HEK293 (cell line): Measurements from ENCODE around the gene C8G.

ENCODE experiments used
- EGR2 ChIP-seq: fragments of 450-650 bp; formaldehyde crosslinking; IDR thresholded peaks from 2 replicates; pipeline ENCODE4 v1.5.1; 2016; ENCODE audit warnings: low read depth, missing biosample characterization, missing genetic modification characterization
- GLI4 ChIP-seq: fragments of 450-650 bp; formaldehyde crosslinking; IDR thresholded peaks from 2 replicates; pipeline ENCODE4 v1.5.1; 2016; ENCODE audit warnings: missing biosample characterization, missing genetic modification characterization
- KLF10 ChIP-seq: fragments of 450-650 bp; IDR thresholded peaks from 2 replicates; pipeline ENCODE4 v1.5.1; 2018; ENCODE audit warnings: missing biosample characterization, mild to moderate bottlenecking, missing genetic modification characterization
- OSR2 ChIP-seq: fragments of 450-650 bp; formaldehyde crosslinking; IDR thresholded peaks from 2 replicates; pipeline ENCODE4 v1.5.1; 2016; ENCODE audit warnings: missing biosample characterization, missing genetic modification characterization
- OVOL3 ChIP-seq: fragments of 450-650 bp; formaldehyde crosslinking; IDR thresholded peaks from 2 replicates; pipeline ENCODE4 v1.5.1; 2016; ENCODE audit warnings: missing biosample characterization, missing genetic modification characterization
- ZNF114 ChIP-seq: fragments of 450-650 bp; formaldehyde crosslinking; IDR thresholded peaks from 2 replicates; pipeline ENCODE4 v1.5.0; 2017; ENCODE audit warnings: missing biosample characterization, missing genetic modification characterization
- ZNF132 ChIP-seq: fragments of 450-650 bp; formaldehyde crosslinking; IDR thresholded peaks from 2 replicates; pipeline ENCODE4 v1.5.1; 2017; ENCODE audit warnings: missing biosample characterization, missing genetic modification characterization, borderline replicate concordance
- ZNF16 ChIP-seq: fragments of 450-650 bp; formaldehyde crosslinking; IDR thresholded peaks from 2 replicates; pipeline ENCODE4 v1.5.1; 2016; ENCODE audit warnings: low read depth, missing biosample characterization, missing genetic modification characterization
- ZNF174 ChIP-seq: fragments of 450-650 bp; formaldehyde crosslinking; IDR thresholded peaks from 2 replicates; pipeline ENCODE4 v1.5.0; 2017; ENCODE audit warnings: missing biosample characterization, mild to moderate bottlenecking, missing genetic modification characterization
- ZNF266 ChIP-seq: fragments of 450-650 bp; formaldehyde crosslinking; IDR thresholded peaks from 2 replicates; pipeline ENCODE4 v1.5.1; 2016; ENCODE audit warnings: missing biosample characterization, missing genetic modification characterization, low read depth
- ZNF274 ChIP-seq, 2 experiments: fragments of 200-500 bp in 1 of 2; fragments of 450-650 bp in 1 of 2; sonication (Bioruptor generic) in 1 of 2; formaldehyde crosslinking in 1 of 2; IDR thresholded peaks; 2 replicates each; pipeline versions ENCODE4 v1.5.1 to v1.6.1; 2014 to 2016; ENCODE audit warnings: borderline replicate concordance in 1 of 2, inconsistent platforms in 1 of 2, low read length in 1 of 2, missing biosample characterization in 1 of 2, missing genetic modification characterization in 1 of 2
- ZNF324 ChIP-seq: fragments of 450-650 bp; formaldehyde crosslinking; IDR thresholded peaks from 2 replicates; pipeline ENCODE4 v1.5.1; 2016; ENCODE audit warnings: missing biosample characterization, missing genetic modification characterization
- ZNF394 ChIP-seq: fragments of 450-650 bp; formaldehyde crosslinking; IDR thresholded peaks from 2 replicates; pipeline ENCODE4 v1.5.1; 2016; ENCODE audit warnings: missing biosample characterization, missing genetic modification characterization, mild to moderate bottlenecking, moderate library complexity, borderline replicate concordance
- ZNF501 ChIP-seq: fragments of 450-650 bp; formaldehyde crosslinking; IDR thresholded peaks from 2 replicates; pipeline ENCODE4 v1.5.1; 2016; ENCODE audit warnings: missing biosample characterization, missing genetic modification characterization
- ZNF514 ChIP-seq: fragments of 450-650 bp; formaldehyde crosslinking; IDR thresholded peaks from 2 replicates; pipeline ENCODE4 v1.5.1; 2016; ENCODE audit warnings: missing biosample characterization, missing genetic modification characterization
- ZXDB ChIP-seq: fragments of 450-650 bp; formaldehyde crosslinking; IDR thresholded peaks from 2 replicates; pipeline ENCODE4 v1.5.1; 2016; ENCODE audit warnings: missing biosample characterization, missing genetic modification characterization
- TF ChIP-seq, protein P1 (sequence below): fragments of 450-650 bp; formaldehyde crosslinking; IDR thresholded peaks from 2 replicates; pipeline ENCODE4 v1.5.1; 2017; ENCODE audit warnings: missing biosample characterization, missing genetic modification characterization
- TF ChIP-seq, protein P2 (sequence below): fragments of 450-650 bp; formaldehyde crosslinking; IDR thresholded peaks from 2 replicates; pipeline ENCODE4 v1.5.1; 2016; ENCODE audit warnings: missing biosample characterization, missing genetic modification characterization
- TF ChIP-seq, protein P3 (sequence below): sonication (generic); formaldehyde crosslinking; IDR thresholded peaks from 2 replicates; pipeline ENCODE4 v1.8.1; 2022; ENCODE audit warnings: mild to moderate bottlenecking, moderate library complexity, missing genetic modification reagents
- TF ChIP-seq, protein P4 (sequence below): fragments of 450-650 bp; formaldehyde crosslinking; IDR thresholded peaks from 2 replicates; pipeline ENCODE4 v1.5.1; 2016; ENCODE audit warnings: missing biosample characterization, missing genetic modification characterization, borderline replicate concordance
- TF ChIP-seq, protein P5 (sequence below): fragments of 450-650 bp; formaldehyde crosslinking; IDR thresholded peaks from 2 replicates; pipeline ENCODE4 v1.5.1; 2016; ENCODE audit warnings: missing biosample characterization, missing genetic modification characterization
- TF ChIP-seq, protein P6 (sequence below): fragments of 450-650 bp; formaldehyde crosslinking; IDR thresholded peaks from 2 replicates; pipeline ENCODE4 v1.5.1; 2016; ENCODE audit warnings: missing biosample characterization, missing genetic modification characterization

The C8G gene

DNA sequence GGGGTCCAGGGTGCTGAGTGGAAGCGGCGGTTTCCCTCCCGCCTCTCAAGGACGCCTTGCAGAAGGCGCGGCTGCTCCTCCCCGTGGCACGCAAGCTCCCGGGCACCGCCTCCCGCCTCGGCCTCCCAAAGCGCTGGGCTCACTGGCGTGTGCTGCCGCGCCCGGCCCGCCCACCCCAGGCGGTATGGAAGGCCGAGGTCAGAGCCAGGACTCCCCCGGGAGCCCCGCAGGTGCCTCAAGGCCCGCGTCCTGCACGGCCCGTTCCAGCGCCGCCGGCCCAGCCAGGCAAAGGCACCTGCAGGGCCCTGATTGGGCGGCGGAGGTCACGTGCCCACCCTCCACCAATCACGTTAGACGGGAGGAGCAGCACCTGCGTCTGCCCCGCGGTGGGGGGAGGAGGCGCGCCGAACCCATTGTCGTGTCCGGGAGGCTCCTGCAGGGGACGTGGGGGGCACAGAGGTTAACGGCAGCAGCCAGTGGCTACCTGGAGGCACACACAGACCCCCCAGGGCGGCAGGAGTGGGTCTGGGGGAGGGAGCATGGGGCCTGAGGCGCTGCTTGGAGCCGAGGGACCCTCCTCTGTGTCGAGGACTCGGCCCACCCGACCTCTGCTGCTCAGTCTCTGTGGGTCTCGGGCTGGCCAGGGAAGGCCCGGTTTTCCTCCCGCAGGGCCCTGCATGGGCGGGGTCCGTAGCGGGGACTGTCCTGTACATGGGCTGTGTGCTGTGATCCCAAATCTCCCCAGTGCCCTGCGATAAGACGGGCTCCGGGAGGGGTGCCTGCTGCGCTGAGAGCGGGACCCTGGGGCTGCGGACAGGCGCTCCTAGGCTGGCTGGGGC lies 5.0 kb downstream of the C8G start (continued):
- TF ChIP-seq ZNF394 (tag by site-specific recombination) = peak; percentile 67; the same call in 1 of the 2 replicates
- TF ChIP-seq, protein P1, sequence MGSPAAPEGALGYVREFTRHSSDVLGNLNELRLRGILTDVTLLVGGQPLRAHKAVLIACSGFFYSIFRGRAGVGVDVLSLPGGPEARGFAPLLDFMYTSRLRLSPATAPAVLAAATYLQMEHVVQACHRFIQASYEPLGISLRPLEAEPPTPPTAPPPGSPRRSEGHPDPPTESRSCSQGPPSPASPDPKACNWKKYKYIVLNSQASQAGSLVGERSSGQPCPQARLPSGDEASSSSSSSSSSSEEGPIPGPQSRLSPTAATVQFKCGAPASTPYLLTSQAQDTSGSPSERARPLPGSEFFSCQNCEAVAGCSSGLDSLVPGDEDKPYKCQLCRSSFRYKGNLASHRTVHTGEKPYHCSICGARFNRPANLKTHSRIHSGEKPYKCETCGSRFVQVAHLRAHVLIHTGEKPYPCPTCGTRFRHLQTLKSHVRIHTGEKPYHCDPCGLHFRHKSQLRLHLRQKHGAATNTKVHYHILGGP (tag by site-specific recombination) = no peak
- TF ChIP-seq GLI4 (tag by site-specific recombination) = peak; percentile 96
- TF ChIP-seq ZNF501 = no peak; the same call in 1 of the 2 replicates
- TF ChIP-seq EGR2 (tag by site-specific recombination) = peak; percentile 24
- TF ChIP-seq, protein P2, sequence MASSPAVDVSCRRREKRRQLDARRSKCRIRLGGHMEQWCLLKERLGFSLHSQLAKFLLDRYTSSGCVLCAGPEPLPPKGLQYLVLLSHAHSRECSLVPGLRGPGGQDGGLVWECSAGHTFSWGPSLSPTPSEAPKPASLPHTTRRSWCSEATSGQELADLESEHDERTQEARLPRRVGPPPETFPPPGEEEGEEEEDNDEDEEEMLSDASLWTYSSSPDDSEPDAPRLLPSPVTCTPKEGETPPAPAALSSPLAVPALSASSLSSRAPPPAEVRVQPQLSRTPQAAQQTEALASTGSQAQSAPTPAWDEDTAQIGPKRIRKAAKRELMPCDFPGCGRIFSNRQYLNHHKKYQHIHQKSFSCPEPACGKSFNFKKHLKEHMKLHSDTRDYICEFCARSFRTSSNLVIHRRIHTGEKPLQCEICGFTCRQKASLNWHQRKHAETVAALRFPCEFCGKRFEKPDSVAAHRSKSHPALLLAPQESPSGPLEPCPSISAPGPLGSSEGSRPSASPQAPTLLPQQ (tag by site-specific recombination) = peak; percentile 67
- TF ChIP-seq OSR2 (tag by site-specific recombination) = peak; percentile 78
- peak; percentile 61; the same call in 1 of the 2 replicates for TF ChIP-seq ZXDB (tag by site-specific recombination)
- no peak for TF ChIP-seq ZNF16 (tag by site-specific recombination)
- peak; percentile 23; the same call in 1 of the 2 replicates for TF ChIP-seq ZNF324 (tag by site-specific recombination)
- no peak for TF ChIP-seq ZNF174
- TF ChIP-seq ZNF514 (tag by site-specific recombination) = no peak
- TF ChIP-seq, protein P3, sequence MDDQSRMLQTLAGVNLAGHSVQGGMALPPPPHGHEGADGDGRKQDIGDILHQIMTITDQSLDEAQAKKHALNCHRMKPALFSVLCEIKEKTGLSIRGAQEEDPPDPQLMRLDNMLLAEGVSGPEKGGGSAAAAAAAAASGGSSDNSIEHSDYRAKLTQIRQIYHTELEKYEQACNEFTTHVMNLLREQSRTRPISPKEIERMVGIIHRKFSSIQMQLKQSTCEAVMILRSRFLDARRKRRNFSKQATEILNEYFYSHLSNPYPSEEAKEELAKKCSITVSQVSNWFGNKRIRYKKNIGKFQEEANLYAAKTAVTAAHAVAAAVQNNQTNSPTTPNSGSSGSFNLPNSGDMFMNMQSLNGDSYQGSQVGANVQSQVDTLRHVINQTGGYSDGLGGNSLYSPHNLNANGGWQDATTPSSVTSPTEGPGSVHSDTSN (CRISPR knock-in tag) = peak; percentile 13; the same call in 1 of the 2 replicates
- 0 out of 2 replicates have a peak, but pooled peaks have one; percentile 43 for TF ChIP-seq OVOL3 (tag by site-specific recombination)
- TF ChIP-seq, protein P4, sequence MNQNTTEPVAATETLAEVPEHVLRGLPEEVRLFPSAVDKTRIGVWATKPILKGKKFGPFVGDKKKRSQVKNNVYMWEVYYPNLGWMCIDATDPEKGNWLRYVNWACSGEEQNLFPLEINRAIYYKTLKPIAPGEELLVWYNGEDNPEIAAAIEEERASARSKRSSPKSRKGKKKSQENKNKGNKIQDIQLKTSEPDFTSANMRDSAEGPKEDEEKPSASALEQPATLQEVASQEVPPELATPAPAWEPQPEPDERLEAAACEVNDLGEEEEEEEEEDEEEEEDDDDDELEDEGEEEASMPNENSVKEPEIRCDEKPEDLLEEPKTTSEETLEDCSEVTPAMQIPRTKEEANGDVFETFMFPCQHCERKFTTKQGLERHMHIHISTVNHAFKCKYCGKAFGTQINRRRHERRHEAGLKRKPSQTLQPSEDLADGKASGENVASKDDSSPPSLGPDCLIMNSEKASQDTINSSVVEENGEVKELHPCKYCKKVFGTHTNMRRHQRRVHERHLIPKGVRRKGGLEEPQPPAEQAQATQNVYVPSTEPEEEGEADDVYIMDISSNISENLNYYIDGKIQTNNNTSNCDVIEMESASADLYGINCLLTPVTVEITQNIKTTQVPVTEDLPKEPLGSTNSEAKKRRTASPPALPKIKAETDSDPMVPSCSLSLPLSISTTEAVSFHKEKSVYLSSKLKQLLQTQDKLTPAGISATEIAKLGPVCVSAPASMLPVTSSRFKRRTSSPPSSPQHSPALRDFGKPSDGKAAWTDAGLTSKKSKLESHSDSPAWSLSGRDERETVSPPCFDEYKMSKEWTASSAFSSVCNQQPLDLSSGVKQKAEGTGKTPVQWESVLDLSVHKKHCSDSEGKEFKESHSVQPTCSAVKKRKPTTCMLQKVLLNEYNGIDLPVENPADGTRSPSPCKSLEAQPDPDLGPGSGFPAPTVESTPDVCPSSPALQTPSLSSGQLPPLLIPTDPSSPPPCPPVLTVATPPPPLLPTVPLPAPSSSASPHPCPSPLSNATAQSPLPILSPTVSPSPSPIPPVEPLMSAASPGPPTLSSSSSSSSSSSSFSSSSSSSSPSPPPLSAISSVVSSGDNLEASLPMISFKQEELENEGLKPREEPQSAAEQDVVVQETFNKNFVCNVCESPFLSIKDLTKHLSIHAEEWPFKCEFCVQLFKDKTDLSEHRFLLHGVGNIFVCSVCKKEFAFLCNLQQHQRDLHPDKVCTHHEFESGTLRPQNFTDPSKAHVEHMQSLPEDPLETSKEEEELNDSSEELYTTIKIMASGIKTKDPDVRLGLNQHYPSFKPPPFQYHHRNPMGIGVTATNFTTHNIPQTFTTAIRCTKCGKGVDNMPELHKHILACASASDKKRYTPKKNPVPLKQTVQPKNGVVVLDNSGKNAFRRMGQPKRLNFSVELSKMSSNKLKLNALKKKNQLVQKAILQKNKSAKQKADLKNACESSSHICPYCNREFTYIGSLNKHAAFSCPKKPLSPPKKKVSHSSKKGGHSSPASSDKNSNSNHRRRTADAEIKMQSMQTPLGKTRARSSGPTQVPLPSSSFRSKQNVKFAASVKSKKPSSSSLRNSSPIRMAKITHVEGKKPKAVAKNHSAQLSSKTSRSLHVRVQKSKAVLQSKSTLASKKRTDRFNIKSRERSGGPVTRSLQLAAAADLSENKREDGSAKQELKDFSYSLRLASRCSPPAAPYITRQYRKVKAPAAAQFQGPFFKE = no peak
- TF ChIP-seq ZNF274 (IDR thresholded peaks at IDR 0.05; ENCODE audit: low read length) = no peak
- no peak for TF ChIP-seq ZNF274 (tag by site-specific recombination; IDR thresholded peaks at IDR 0.05; ENCODE audit: borderline replicate concordance)
- TF ChIP-seq ZNF114 = no peak
- TF ChIP-seq ZNF132 (tag by site-specific recombination) = no peak
- TF ChIP-seq, protein P5, sequence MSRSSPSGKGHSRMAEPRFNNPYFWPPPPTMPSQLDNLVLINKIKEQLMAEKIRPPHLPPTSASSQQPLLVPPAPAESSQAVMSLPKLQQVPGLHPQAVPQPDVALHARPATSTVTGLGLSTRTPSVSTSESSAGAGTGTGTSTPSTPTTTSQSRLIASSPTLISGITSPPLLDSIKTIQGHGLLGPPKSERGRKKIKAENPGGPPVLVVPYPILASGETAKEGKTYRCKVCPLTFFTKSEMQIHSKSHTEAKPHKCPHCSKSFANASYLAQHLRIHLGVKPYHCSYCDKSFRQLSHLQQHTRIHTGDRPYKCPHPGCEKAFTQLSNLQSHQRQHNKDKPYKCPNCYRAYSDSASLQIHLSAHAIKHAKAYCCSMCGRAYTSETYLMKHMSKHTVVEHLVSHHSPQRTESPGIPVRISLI = no peak
- TF ChIP-seq, protein P6, sequence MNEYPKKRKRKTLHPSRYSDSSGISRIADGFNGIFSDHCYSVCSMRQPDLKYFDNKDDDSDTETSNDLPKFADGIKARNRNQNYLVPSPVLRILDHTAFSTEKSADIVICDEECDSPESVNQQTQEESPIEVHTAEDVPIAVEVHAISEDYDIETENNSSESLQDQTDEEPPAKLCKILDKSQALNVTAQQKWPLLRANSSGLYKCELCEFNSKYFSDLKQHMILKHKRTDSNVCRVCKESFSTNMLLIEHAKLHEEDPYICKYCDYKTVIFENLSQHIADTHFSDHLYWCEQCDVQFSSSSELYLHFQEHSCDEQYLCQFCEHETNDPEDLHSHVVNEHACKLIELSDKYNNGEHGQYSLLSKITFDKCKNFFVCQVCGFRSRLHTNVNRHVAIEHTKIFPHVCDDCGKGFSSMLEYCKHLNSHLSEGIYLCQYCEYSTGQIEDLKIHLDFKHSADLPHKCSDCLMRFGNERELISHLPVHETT = no peak
- TF ChIP-seq KLF10 (tag by site-specific recombination) = peak; percentile 44; the same call in 1 of the 2 replicates
- no peak for TF ChIP-seq ZNF266
